Measurements from ENCODE around the gene OSBPL7.

Gene OSBPL7

DNA sequence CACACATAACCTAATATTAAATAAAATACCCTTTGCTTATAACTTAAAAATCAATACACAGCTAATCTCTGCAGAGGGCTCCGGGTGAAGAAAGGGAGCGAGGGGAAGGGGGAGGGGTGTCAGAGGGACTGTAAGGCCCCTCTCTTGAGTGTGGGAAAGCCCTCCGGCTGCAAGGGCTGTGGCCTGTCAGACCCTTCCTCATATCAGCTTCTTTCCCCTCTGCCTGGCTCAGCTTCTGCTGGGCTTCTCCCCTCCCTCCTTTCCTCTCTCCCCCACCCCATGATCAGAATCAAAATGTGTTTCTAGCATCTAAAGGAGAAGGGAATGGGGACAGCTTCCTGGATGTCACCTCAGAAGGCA lies 24.1 kb upstream of the OSBPL7 start:
- Histone ChIP-seq H4K8ac (ENCODE audit: low read depth, low read length) (no peak overlapping the region), H3K9ac (ENCODE audit: low read depth, low read length, poor library complexity) (peak overlapping the region; percentile 7), H3K9me3 (replicated peaks in 1 of 2; ENCODE audit: control insufficient read depth in 2 of 2, insufficient read depth in 1 of 2, low read depth in 1 of 2, low read length in 2 of 2) (peaks cover 3 to 4% of the 10 kb centered on the region in 2 donors), H3K79me1 (ENCODE audit: low read depth, low read length) (peaks cover 1% of the 10 kb centered on the region), H3K4ac (ENCODE audit: low read length) (no peak overlapping the region), H3K27me3 (ENCODE audit: control insufficient read depth in 3 of 3, insufficient read depth in 3 of 3, low read depth in 1 of 3, low read length in 3 of 3) (peaks cover 34 to 74% (median 64%) of the 10 kb centered on the region in 3 experiments), H4K91ac (ENCODE audit: low read depth, low read length, poor library complexity) (no peak overlapping the region), H3K14ac (ENCODE audit: low read length) (no peak overlapping the region), H3K4me2 (ENCODE audit: insufficient read depth, low read length, poor library complexity, severe bottlenecking) (no peak overlapping the region), H2AFZ (ENCODE audit: low read length) (peak overlapping the region; percentile 10), H3K4me1 (ENCODE audit: control insufficient read depth in 2 of 2, insufficient read depth in 1 of 2, low read depth in 1 of 2, low read length in 2 of 2) (peaks cover 10 to 13% of the 10 kb centered on the region in 2 donors), H3K27ac (replicated peaks; ENCODE audit: low read length) (no peak overlapping the region), H3K18ac (ENCODE audit: low read length) (no peak overlapping the region), H3K36me3 (replicated peaks in 1 of 2; ENCODE audit: control insufficient read depth in 2 of 2, insufficient read depth in 2 of 2, low read length in 2 of 2) (no peaks in the 10 kb centered on the region), H2BK120ac (ENCODE audit: low read depth, low read length) (no peak overlapping the region), H2AK5ac (ENCODE audit: low read depth, low read length) (no peak overlapping the region), H2BK15ac (ENCODE audit: low read length) (no peak overlapping the region), H2BK12ac (ENCODE audit: low read length) (no peak overlapping the region), H2BK5ac (ENCODE audit: low read length) (no peak overlapping the region), H3K23ac (ENCODE audit: low read depth, low read length, poor library complexity) (no peak overlapping the region), H3K4me3 (ENCODE audit: low read length in 2 of 2) (no peak overlapping the region)
- no peak for DNase-seq (ENCODE audit: low spot score)
- WGBS, 2 donors (ENCODE audit: extremely low coverage in 2 of 2, insufficient read length in 2 of 2, insufficient replicate concordance in 1 of 2), result no CpG with 5 or more reads among the region's 3 CpGs

DNA sequence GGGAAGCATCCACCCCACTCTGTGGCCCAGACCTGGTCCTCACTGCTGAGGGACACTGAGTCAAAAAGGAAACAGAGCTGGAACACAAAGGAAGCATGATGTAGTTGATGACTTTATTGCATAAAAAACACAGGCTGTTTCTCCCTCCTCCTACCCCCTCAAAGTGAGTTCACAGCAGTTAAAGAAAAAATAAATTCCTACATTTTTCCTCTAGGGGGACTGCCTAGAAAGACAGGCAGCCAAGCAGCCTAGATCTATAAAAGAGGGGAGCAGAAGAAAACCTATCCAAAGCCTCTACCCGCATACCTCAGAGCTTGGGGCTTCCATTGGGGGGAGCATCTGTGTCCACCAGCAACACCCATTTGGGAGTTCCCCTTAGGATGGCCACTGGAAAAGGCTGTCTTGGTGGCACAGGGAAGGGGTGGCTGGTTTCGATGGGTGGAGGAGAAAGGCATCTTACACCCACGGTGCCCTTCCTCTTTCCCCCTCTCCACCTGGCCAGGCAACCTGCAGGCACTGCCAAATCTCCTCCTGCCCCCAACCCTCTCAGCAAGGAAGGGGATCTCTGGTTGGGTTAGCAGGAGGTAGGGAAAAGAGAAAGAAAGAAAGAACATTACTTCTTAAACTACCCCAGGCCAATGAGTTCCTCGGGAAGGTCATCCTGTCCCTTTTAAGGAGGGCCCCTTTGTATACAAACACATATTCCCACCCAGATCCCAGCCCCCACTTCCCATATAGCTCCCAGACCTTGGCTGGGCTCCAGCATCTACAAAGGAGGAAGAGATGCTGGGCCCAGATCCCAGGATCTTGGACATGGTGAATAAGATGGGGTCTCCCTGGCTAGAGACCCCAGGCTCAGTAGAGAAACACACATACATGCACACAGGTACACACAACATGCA lies 23.5 kb upstream of the OSBPL7 start:
- Histone ChIP-seq H3K9me3 (replicated peaks in 1 of 2; ENCODE audit: control insufficient read depth in 2 of 2, insufficient read depth in 1 of 2, low read depth in 1 of 2, low read length in 2 of 2) (peaks cover 3 to 4% of the 10 kb centered on the region in 2 donors), H3K4me3 (ENCODE audit: low read length in 2 of 2) (no peak overlapping the region), H3K18ac (ENCODE audit: low read length) (no peak overlapping the region), H3K4me1 (ENCODE audit: control insufficient read depth in 2 of 2, insufficient read depth in 1 of 2, low read depth in 1 of 2, low read length in 2 of 2) (peaks cover 10 to 15% of the 10 kb centered on the region in 2 donors), H2BK15ac (ENCODE audit: low read length) (no peak overlapping the region), H3K79me1 (ENCODE audit: low read depth, low read length) (peaks cover 8% of the 10 kb centered on the region), H3K9ac (ENCODE audit: low read depth, low read length, poor library complexity) (no peak overlapping the region), H2AFZ (ENCODE audit: low read length) (no peak overlapping the region), H3K14ac (ENCODE audit: low read length) (no peak overlapping the region), H2BK120ac (ENCODE audit: low read depth, low read length) (no peak overlapping the region), H3K27ac (replicated peaks; ENCODE audit: low read length) (no peak overlapping the region), H3K4ac (ENCODE audit: low read length) (no peak overlapping the region), H3K23ac (ENCODE audit: low read depth, low read length, poor library complexity) (no peak overlapping the region), H3K27me3 (ENCODE audit: control insufficient read depth in 3 of 3, insufficient read depth in 3 of 3, low read depth in 1 of 3, low read length in 3 of 3) (peaks cover 28 to 67% (median 57%) of the 10 kb centered on the region in 3 experiments), H2BK12ac (ENCODE audit: low read length) (no peak overlapping the region), H3K4me2 (ENCODE audit: insufficient read depth, low read length, poor library complexity, severe bottlenecking) (no peak overlapping the region), H3K36me3 (replicated peaks in 1 of 2; ENCODE audit: control insufficient read depth in 2 of 2, insufficient read depth in 2 of 2, low read length in 2 of 2) (no peaks in the 10 kb centered on the region), H4K8ac (ENCODE audit: low read depth, low read length) (no peak overlapping the region), H4K91ac (ENCODE audit: low read depth, low read length, poor library complexity) (no peak overlapping the region), H2BK5ac (ENCODE audit: low read length) (no peak overlapping the region), H2AK5ac (ENCODE audit: low read depth, low read length) (no peak overlapping the region)
- DNase-seq (ENCODE audit: low spot score), result no peak
- WGBS, 2 donors (ENCODE audit: extremely low coverage in 2 of 2, insufficient read length in 2 of 2, insufficient replicate concordance in 1 of 2), result no CpG with 5 or more reads among the region's 4 CpGs

DNA sequence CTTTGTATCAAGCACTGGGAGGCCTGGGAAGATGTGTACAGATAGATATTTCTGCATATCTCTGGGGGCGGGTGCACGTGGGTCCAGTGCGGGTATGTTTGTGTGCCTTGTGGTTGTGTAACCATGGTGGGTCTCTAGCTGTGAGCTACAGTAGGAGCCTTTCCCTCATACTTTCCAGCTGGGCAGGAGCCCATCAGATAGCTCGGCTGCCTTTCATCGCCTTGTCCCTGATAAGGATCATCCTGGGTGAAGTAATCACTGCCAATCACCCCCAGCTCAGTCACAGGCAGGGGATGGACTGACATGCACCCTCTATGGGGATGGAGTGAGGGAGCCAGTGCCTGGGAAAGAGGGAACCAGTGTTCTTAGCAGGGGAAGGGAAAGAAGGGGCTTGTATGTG lies 22.6 kb upstream of the OSBPL7 start:
- no peaks in the 10 kb centered on the region for H3K36me3 ChIP-seq (replicated peaks in 1 of 2; ENCODE audit: control insufficient read depth in 2 of 2, insufficient read depth in 2 of 2, low read length in 2 of 2)
- peaks cover 9% of the 10 kb centered on the region for H3K79me1 ChIP-seq (ENCODE audit: low read depth, low read length)
- no peak overlapping the region for H2BK5ac ChIP-seq (ENCODE audit: low read length)
- no peak overlapping the region for H2AFZ ChIP-seq (ENCODE audit: low read length)
- no peak overlapping the region for H2BK120ac ChIP-seq (ENCODE audit: low read depth, low read length)
- no peak overlapping the region for H2BK12ac ChIP-seq (ENCODE audit: low read length)
- no peak overlapping the region for H2AK5ac ChIP-seq (ENCODE audit: low read depth, low read length)
- peaks cover 15 to 17% of the 10 kb centered on the region in 2 donors for H3K4me1 ChIP-seq (ENCODE audit: control insufficient read depth in 2 of 2, insufficient read depth in 1 of 2, low read depth in 1 of 2, low read length in 2 of 2)
- peaks cover 21 to 59% (median 49%) of the 10 kb centered on the region in 3 experiments for H3K27me3 ChIP-seq (ENCODE audit: control insufficient read depth in 3 of 3, insufficient read depth in 3 of 3, low read depth in 1 of 3, low read length in 3 of 3)
- H2BK15ac ChIP-seq (ENCODE audit: low read length), result no peak overlapping the region
- no CpG with 5 or more reads among the region's 5 CpGs for WGBS, 2 donors (ENCODE audit: extremely low coverage in 2 of 2, insufficient read length in 2 of 2, insufficient replicate concordance in 1 of 2)
- no peak overlapping the region for H3K27ac ChIP-seq (replicated peaks; ENCODE audit: low read length)
- H3K9me3 ChIP-seq (replicated peaks in 1 of 2; ENCODE audit: control insufficient read depth in 2 of 2, insufficient read depth in 1 of 2, low read depth in 1 of 2, low read length in 2 of 2), result peaks cover under 1 to 3% of the 10 kb centered on the region in 2 donors
- H3K23ac ChIP-seq (ENCODE audit: low read depth, low read length, poor library complexity), result peak overlapping the region; percentile 2
- H3K4me3 ChIP-seq (ENCODE audit: low read length in 2 of 2), result no peak overlapping the region
- no peak overlapping the region for H3K4ac ChIP-seq (ENCODE audit: low read length)
- H3K4me2 ChIP-seq (ENCODE audit: insufficient read depth, low read length, poor library complexity, severe bottlenecking), result no peak overlapping the region
- H4K8ac ChIP-seq (ENCODE audit: low read depth, low read length), result no peak overlapping the region
- H3K14ac ChIP-seq (ENCODE audit: low read length), result no peak overlapping the region
- no peak overlapping the region for H3K9ac ChIP-seq (ENCODE audit: low read depth, low read length, poor library complexity)
- H4K91ac ChIP-seq (ENCODE audit: low read depth, low read length, poor library complexity), result no peak overlapping the region
- DNase-seq (ENCODE audit: low spot score), result no peak
- no peak overlapping the region for H3K18ac ChIP-seq (ENCODE audit: low read length)

DNA sequence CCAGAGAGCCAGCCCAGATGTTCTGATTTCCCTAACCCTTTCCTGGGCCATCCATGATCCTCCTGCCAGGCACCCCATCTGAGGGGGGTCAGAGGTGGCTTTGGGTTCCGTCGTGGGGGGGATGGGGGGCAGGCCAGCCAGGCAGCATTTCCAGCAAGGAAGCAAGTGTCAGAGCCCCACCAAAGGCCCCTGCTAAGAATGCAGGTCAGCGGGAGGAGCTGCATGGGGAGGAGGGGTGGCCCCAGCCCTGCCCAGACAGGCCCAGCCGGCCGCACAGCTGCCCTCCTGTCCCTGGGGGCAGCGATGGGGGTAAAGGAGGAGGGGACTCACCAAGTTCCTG lies 21.8 kb upstream of the OSBPL7 start:
- peak overlapping the region; percentile 71 for H2AK5ac ChIP-seq (ENCODE audit: low read depth, low read length)
- no peak overlapping the region for H3K4me2 ChIP-seq (ENCODE audit: insufficient read depth, low read length, poor library complexity, severe bottlenecking)
- peak overlapping the region; percentile 35 for H2AFZ ChIP-seq (ENCODE audit: low read length)
- no CpG with 5 or more reads among the region's 6 CpGs for WGBS, 2 donors (ENCODE audit: extremely low coverage in 2 of 2, insufficient read length in 2 of 2, insufficient replicate concordance in 1 of 2)
- no peak for DNase-seq (ENCODE audit: low spot score)
- no peak overlapping the region for H3K27ac ChIP-seq (replicated peaks; ENCODE audit: low read length)
- H3K9me3 ChIP-seq (replicated peaks in 1 of 2; ENCODE audit: control insufficient read depth in 2 of 2, insufficient read depth in 1 of 2, low read depth in 1 of 2, low read length in 2 of 2), result no peaks in the 10 kb centered on the region
- no peak overlapping the region for H4K91ac ChIP-seq (ENCODE audit: low read depth, low read length, poor library complexity)
- no peak overlapping the region for H4K8ac ChIP-seq (ENCODE audit: low read depth, low read length)
- H3K4ac ChIP-seq (ENCODE audit: low read length), result no peak overlapping the region
- H3K23ac ChIP-seq (ENCODE audit: low read depth, low read length, poor library complexity), result no peak overlapping the region
- H3K18ac ChIP-seq (ENCODE audit: low read length), result peak overlapping the region; percentile 73
- peaks cover 15 to 50% (median 40%) of the 10 kb centered on the region in 3 experiments for H3K27me3 ChIP-seq (ENCODE audit: control insufficient read depth in 3 of 3, insufficient read depth in 3 of 3, low read depth in 1 of 3, low read length in 3 of 3)
- peak overlapping the region; percentile 35 for H2BK15ac ChIP-seq (ENCODE audit: low read length)
- peaks cover 15 to 17% of the 10 kb centered on the region in 2 donors for H3K4me1 ChIP-seq (ENCODE audit: control insufficient read depth in 2 of 2, insufficient read depth in 1 of 2, low read depth in 1 of 2, low read length in 2 of 2)
- H3K36me3 ChIP-seq (replicated peaks in 1 of 2; ENCODE audit: control insufficient read depth in 2 of 2, insufficient read depth in 2 of 2, low read length in 2 of 2), result peaks cover 2 to 4% of the 10 kb centered on the region in 2 donors
- no peak overlapping the region for H3K14ac ChIP-seq (ENCODE audit: low read length)
- H2BK5ac ChIP-seq (ENCODE audit: low read length), result no peak overlapping the region
- H3K79me1 ChIP-seq (ENCODE audit: low read depth, low read length), result peaks cover 11% of the 10 kb centered on the region
- H2BK12ac ChIP-seq (ENCODE audit: low read length), result no peak overlapping the region
- H3K4me3 ChIP-seq (ENCODE audit: low read length in 2 of 2), result no peak overlapping the region
- H3K9ac ChIP-seq (ENCODE audit: low read depth, low read length, poor library complexity), result no peak overlapping the region
- no peak overlapping the region for H2BK120ac ChIP-seq (ENCODE audit: low read depth, low read length)
